H1 (cell line): Measurements from ENCODE around the gene TTC28. TPM values are rescaled to one million over a fixed set of nuclear protein-coding genes. Genes with fewer than 3 reads are reported as not detected.

Experiments
- CTCF ChIA-PET: fragments of 300-600 bp; sonication (Branson Sonifier 250); formaldehyde crosslinking; loops from one replicate; lab custom pipeline; 2021; ENCODE audit not compliant: partially characterized antibody; lab: Charles Lee
- POLR2A ChIA-PET: fragments of 300-600 bp; sonication (Branson Sonifier 250); formaldehyde crosslinking; loops from one replicate; lab custom pipeline; 2021; ENCODE audit warnings: inconsistent platforms; ENCODE audit not compliant: partially characterized antibody; lab: Charles Lee
- DNase-seq, 2 experiments: peaks; one replicate each; pipeline versions ENCODE4 v3.0.0 to v3.0.0-alpha.2; 2010 to 2022; ENCODE audit warnings: low spot score in 2 of 2, low read depth in 1 of 2, mixed read lengths in 1 of 2
- FAIRE-seq: peaks from 2 replicates; lab custom pipeline; 2011; peaks lifted over from hg19 to GRCh38; lab: Jason Lieb, UNC
- H2AFZ ChIP-seq: 2 replicates; pipeline ENCODE4 v1.8.1; 2012; ENCODE audit warnings: low read length, inconsistent platforms
- H2AK5ac ChIP-seq: 2 replicates; pipeline ENCODE4 v1.6.1; 2013; ENCODE audit warnings: low read depth, low read length
- H2BK120ac ChIP-seq: replicated peaks from 2 replicates; pipeline ENCODE3; 2013; ENCODE audit warnings: low read depth, low read length, inconsistent platforms
- H2BK12ac ChIP-seq: 2 replicates; pipeline ENCODE4 v1.6.1; 2013; ENCODE audit warnings: low read depth, low read length
- H2BK15ac ChIP-seq: 2 replicates; pipeline ENCODE4 v1.6.1; 2013; ENCODE audit warnings: low read length
- H2BK20ac ChIP-seq: 2 replicates; pipeline ENCODE4 v1.6.1; 2013; ENCODE audit warnings: low read length
- H2BK5ac ChIP-seq: 2 replicates; pipeline ENCODE4 v1.6.1; 2013; ENCODE audit warnings: low read depth, low read length
- H3K14ac ChIP-seq: 2 replicates; pipeline ENCODE4 v1.6.1; 2013; ENCODE audit warnings: inconsistent platforms; ENCODE audit not compliant: insufficient read length
- H3K18ac ChIP-seq: 2 replicates; pipeline ENCODE4 v1.6.1; 2013; ENCODE audit warnings: low read length; ENCODE audit errors: extremely low read depth
- H3K23ac ChIP-seq: 2 replicates; pipeline ENCODE4 v1.6.1; 2013; ENCODE audit warnings: inconsistent platforms; ENCODE audit not compliant: insufficient read length
- H3K23me2 ChIP-seq: 2 replicates; pipeline ENCODE4 v1.6.1; 2013; ENCODE audit warnings: low read depth, low read length
- H3K27ac ChIP-seq: 2 replicates; pipeline ENCODE4 v1.6.1; 2011; ENCODE audit warnings: low read depth, low read length, inconsistent platforms
- H3K27me3 ChIP-seq, 4 experiments: replicated peaks in 1 of 4; 1 replicate in 1 of 4; 2 replicates in 3 of 4; pipeline versions ENCODE4 v1.6.1 to v1.8.1; 2011 to 2013; ENCODE audit warnings: low read length in 3 of 4, mild to moderate bottlenecking in 3 of 4, inconsistent platforms in 2 of 4, mixed read lengths in 2 of 4, moderate library complexity in 1 of 4; ENCODE audit not compliant: control insufficient read depth in 3 of 4, insufficient read depth in 3 of 4; ENCODE audit errors: extremely low read depth in 1 of 4
- H3K36me3 ChIP-seq, 4 experiments: 2 replicates each; pipeline versions ENCODE4 v1.6.1 to v1.8.1; 2011 to 2013; ENCODE audit warnings: mild to moderate bottlenecking in 4 of 4, low read length in 3 of 4, moderate library complexity in 2 of 4, control low read depth in 1 of 4, inconsistent platforms in 1 of 4; ENCODE audit not compliant: insufficient read depth in 4 of 4, control insufficient read depth in 2 of 4
- H3K4ac ChIP-seq: replicated peaks from 2 replicates; pipeline ENCODE3; 2013; ENCODE audit warnings: low read length, low read depth, mixed read lengths, inconsistent platforms; ENCODE audit not compliant: insufficient read length
- H3K4me1 ChIP-seq, 4 experiments: replicated peaks in 1 of 4; 1 replicate in 1 of 4; 2 replicates in 3 of 4; pipeline versions ENCODE4 v1.6.1 to v1.8.1; 2011 to 2013; ENCODE audit warnings: low read length in 3 of 4, inconsistent platforms in 2 of 4, mixed read lengths in 1 of 4; ENCODE audit not compliant: insufficient read depth in 4 of 4, control insufficient read depth in 3 of 4
- H3K4me2 ChIP-seq, 2 experiments: 2 replicates each; pipeline versions ENCODE4 v1.6.1 to v1.8.1; 2011 to 2013; ENCODE audit warnings: low read depth in 2 of 2, low read length in 2 of 2, control low read depth in 1 of 2, inconsistent platforms in 1 of 2, mild to moderate bottlenecking in 1 of 2; ENCODE audit not compliant: insufficient read depth in 1 of 2
- H3K4me3 ChIP-seq, 4 experiments: fragments of 200-600, 300-600 bp in 1 of 4; sonication (generic), shearing (Covaris generic), sonication (Bioruptor Twin) in 1 of 4; 2 replicates each; pipeline versions ENCODE4 v1.5.1 to v1.8.1; 2011 to 2016; ENCODE audit warnings: low read length in 4 of 4, low read depth in 3 of 4, control low read depth in 2 of 4, inconsistent platforms in 2 of 4, mild to moderate bottlenecking in 2 of 4, mixed read lengths in 1 of 4, moderate library complexity in 1 of 4; ENCODE audit not compliant: insufficient read depth in 2 of 4; ENCODE audit errors: extremely low read depth in 1 of 4
- H3K56ac ChIP-seq: replicated peaks from 2 replicates; pipeline ENCODE3; 2013; ENCODE audit warnings: low read depth, mild to moderate bottlenecking, mixed read lengths, low read length, inconsistent platforms; ENCODE audit not compliant: insufficient read length
- H3K79me1 ChIP-seq: 2 replicates; pipeline ENCODE4 v1.6.1; 2013; ENCODE audit warnings: low read depth, low read length, control low read depth
- H3K79me2 ChIP-seq, 2 experiments: 2 replicates each; pipeline versions ENCODE4 v1.6.1 to v1.8.1; 2012 to 2013; ENCODE audit warnings: low read length in 2 of 2, mild to moderate bottlenecking in 2 of 2, inconsistent platforms in 1 of 2; ENCODE audit not compliant: insufficient read depth in 2 of 2, control insufficient read depth in 1 of 2
- H3K9ac ChIP-seq, 4 experiments: replicated peaks in 1 of 4; 1 replicate in 1 of 4; 2 replicates in 3 of 4; pipeline versions ENCODE4 v1.6.1 to v1.8.1; 2011 to 2013; ENCODE audit warnings: low read depth in 3 of 4, low read length in 3 of 4, control low read depth in 2 of 4, mild to moderate bottlenecking in 2 of 4, moderate library complexity in 2 of 4, inconsistent platforms in 1 of 4; ENCODE audit errors: extremely low read depth in 1 of 4
- H3K9me3 ChIP-seq, 2 experiments: 2 replicates each; pipeline versions ENCODE4 v1.6.1 to v1.8.1; 2012 to 2013; ENCODE audit warnings: mild to moderate bottlenecking in 2 of 2, moderate library complexity in 2 of 2, control low read depth in 1 of 2, inconsistent platforms in 1 of 2, low read depth in 1 of 2, low read length in 1 of 2, mixed read lengths in 1 of 2; ENCODE audit not compliant: insufficient read depth in 2 of 2
- H4K20me1 ChIP-seq, 2 experiments: replicated peaks in 1 of 2; 2 replicates each; pipeline versions ENCODE3 to v1.8.1; 2011 to 2013; ENCODE audit warnings: inconsistent platforms in 2 of 2, low read length in 2 of 2, mild to moderate bottlenecking in 1 of 2; ENCODE audit not compliant: insufficient read depth in 2 of 2, control insufficient read depth in 1 of 2
- H4K5ac ChIP-seq: 2 replicates; pipeline ENCODE4 v1.6.1; 2013; ENCODE audit warnings: low read length, low read depth, mixed read lengths, inconsistent platforms; ENCODE audit not compliant: insufficient read length
- H4K8ac ChIP-seq: 2 replicates; pipeline ENCODE4 v1.8.0; 2013; ENCODE audit warnings: mild to moderate bottlenecking, moderate library complexity, low read length, inconsistent platforms; ENCODE audit not compliant: insufficient read depth; ENCODE audit errors: extremely low read depth
- H4K91ac ChIP-seq: replicated peaks from 2 replicates; pipeline ENCODE3; 2013; ENCODE audit warnings: low read length, mixed read lengths, inconsistent platforms; ENCODE audit not compliant: insufficient read length
- HDAC6 ChIP-seq: IDR thresholded peaks from one replicate; pipeline ENCODE4 v1.7.1; 2012; ENCODE audit warnings: low read depth, mild to moderate bottlenecking, inconsistent platforms, low read length, moderate library complexity
- KDM5A ChIP-seq: fragments of 200-600 bp; IDR thresholded peaks from 2 replicates; pipeline ENCODE4 v1.7.1; 2012; ENCODE audit warnings: mild to moderate bottlenecking, low read length, inconsistent platforms, mixed read lengths
- NANOG ChIP-seq: IDR thresholded peaks from 2 replicates; pipeline ENCODE4 v1.6.1; 2011; ENCODE audit warnings: low read length, low read depth, mild to moderate bottlenecking, inconsistent platforms; ENCODE audit not compliant: insufficient read depth, poor library complexity, severe bottlenecking
- PHF8 ChIP-seq: fragments of 200-600 bp; sonication (generic); conservative IDR thresholded peaks from 2 replicates; pipeline ENCODE4 v1.7.1; 2012; ENCODE audit warnings: low read depth, mild to moderate bottlenecking, inconsistent platforms, low read length, moderate library complexity
- RBBP5 ChIP-seq: IDR thresholded peaks from 2 replicates; pipeline ENCODE4 v1.7.1; 2012; ENCODE audit warnings: low read depth, mild to moderate bottlenecking, inconsistent platforms, low read length, moderate library complexity, borderline replicate concordance
- SP1 ChIP-seq: IDR thresholded peaks from 2 replicates; pipeline ENCODE4 v1.6.1; 2011; ENCODE audit warnings: low read depth, low read length
- SP2 ChIP-seq: IDR thresholded peaks from 2 replicates; pipeline ENCODE4 v1.6.1; 2012; ENCODE audit warnings: mild to moderate bottlenecking, low read length, inconsistent platforms
- TAF7 ChIP-seq: optimal IDR thresholded peaks from 2 replicates; pipeline ENCODE3; 2011; ENCODE audit warnings: low read depth, mild to moderate bottlenecking, inconsistent platforms, low read length, moderate library complexity, borderline replicate concordance
- ZNF274 ChIP-seq: IDR thresholded peaks from 2 replicates; pipeline ENCODE4 v1.7.0; 2012; ENCODE audit warnings: low read length, borderline replicate concordance; ENCODE audit errors: extremely low read depth
- WGBS, 2 experiments: shearing (Covaris generic) in 1 of 2; methylation state at CpG; one replicate each; pipeline versions ENCODE4 v1.1.6 to v1.1.7; 2013 to 2015; ENCODE audit warnings: low lambda C conversion rate in 2 of 2, mixed read lengths in 2 of 2, inconsistent platforms in 1 of 2, low coverage in 1 of 2, missing lambda C conversion rate in 1 of 2; ENCODE audit not compliant: insufficient replicate concordance in 2 of 2, insufficient coverage in 1 of 2, insufficient read length in 1 of 2; ENCODE audit errors: extremely low coverage in 1 of 2, missing lambda C conversion rate in 1 of 2; 5-methylcytosine and 5-hydroxymethylcytosine counted together
- polyA plus RNA-seq, 7 experiments: library from polyadenylated mRNA; depleted of rRNA in 3 of 7; stranded (reverse) in 5 of 7; unstranded in 2 of 7; fragments of >200 nt in 5 of 7; fragments of 200-250 nt in 2 of 7; gene quantifications; 1 replicate in 5 of 7; 2 replicates in 1 of 7; 4 replicates in 1 of 7; pipeline versions ENCODE4 v1.2.1 to v1.2.3, GENCODE V29; 2011 to 2013; ENCODE audit warnings: missing spikeins in 2 of 7, mixed read lengths in 2 of 7
- total RNA-seq: library from RNA; stranded (reverse); fragmentation: NEBNext Ultra II Directional; extraction: Animal tissue kit (Norgen Biotek cat#: 25700); gene quantifications from 2 replicates; pipeline ENCODE4 v1.2.1, GENCODE V29; 2021
- TF ChIP-seq, protein P1 (sequence below): IDR thresholded peaks from 2 replicates; pipeline ENCODE4 v1.6.1; 2012; ENCODE audit warnings: inconsistent platforms

TTC28 gene
- total and polyA plus RNA-seq, 2 of the 8 experiments (the other 6 are each of a cell fraction or from before 2014, with no cell fraction given): 2.6 to 12.6 TPM

DNA sequence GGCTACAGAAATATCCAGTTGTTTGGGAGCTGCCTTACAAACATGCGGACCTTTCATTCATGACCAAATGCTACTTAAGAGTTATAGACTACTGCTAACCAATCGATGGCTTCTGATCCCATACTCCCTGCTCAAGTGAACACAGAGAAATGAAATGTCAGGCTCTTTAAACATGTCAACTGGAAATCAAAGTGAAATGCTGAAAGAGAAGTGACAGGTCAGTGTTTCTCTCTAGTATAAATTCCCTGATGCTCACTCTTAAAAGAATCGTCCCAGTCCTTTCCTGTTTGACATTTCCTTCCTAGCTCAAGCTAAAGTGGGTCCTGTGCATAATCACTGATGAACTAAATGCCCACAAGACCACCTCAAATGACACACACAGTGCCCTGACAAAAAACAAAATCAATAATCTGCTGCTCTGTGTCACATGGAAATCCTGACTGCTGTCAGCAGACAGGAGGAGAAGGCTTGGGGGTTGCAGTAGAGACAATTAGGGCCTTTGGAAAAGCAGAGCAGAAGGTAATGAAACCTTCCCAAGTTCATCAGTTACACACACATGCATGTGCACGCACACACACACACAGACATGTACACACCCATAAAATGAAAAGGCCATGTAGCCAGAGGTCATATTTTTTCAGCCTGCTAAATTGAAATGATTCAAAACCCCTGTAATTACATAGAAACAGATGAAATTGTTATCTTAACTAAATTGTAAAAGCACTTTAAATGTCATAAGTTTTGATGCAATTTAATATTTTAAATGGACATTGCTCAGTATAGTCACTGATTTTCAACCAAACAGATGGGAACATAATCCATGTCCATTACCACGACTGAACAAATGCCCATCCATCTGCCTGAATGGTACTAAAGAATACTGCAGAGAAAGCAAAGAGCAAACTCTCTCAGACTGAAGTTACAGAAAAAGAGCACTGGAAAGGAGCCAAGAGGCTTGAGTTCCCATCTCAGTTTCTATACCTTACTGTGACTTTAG is 330.7 kb downstream of the TTC28 start:
- Histone ChIP-seq H3K27me3 (no peaks in the 10 kb centered on the region), H3K4ac (no peak overlapping the region), H3K27ac (no peak overlapping the region), H3K4me1 (no peaks in the 10 kb centered on the region), H3K14ac (no peak overlapping the region), H3K23me2 (no peaks in the 10 kb centered on the region), H2BK5ac (no peak overlapping the region), H2BK120ac (no peak overlapping the region), H4K5ac (no peak overlapping the region), H2BK12ac (no peak overlapping the region), H3K4me3 (no peak overlapping the region), H3K36me3 (no peaks in the 10 kb centered on the region), H2BK15ac (no peak overlapping the region), H2AFZ (no peak overlapping the region), H4K8ac (no peak overlapping the region), H3K56ac (no peak overlapping the region), H3K18ac (no peak overlapping the region), H2AK5ac (no peak overlapping the region), H4K20me1 (no peaks in the 10 kb centered on the region), H3K9ac (no peak overlapping the region; a peak in 1 of 7 replicates), H3K23ac (no peak overlapping the region), H3K79me2 (no peaks in the 10 kb centered on the region), H3K9me3 (no peaks in the 10 kb centered on the region), H3K79me1 (peaks cover 3% of the 10 kb centered on the region; the same call in 1 of the 2 replicates), H4K91ac (no peak overlapping the region), H3K4me2 (no peak overlapping the region), H2BK20ac (no peak overlapping the region)
- 73% methylated on average over 5 of the region's 5 CpGs; no CpG with 5 or more reads in 1 of the 2 experiments for WGBS, 2 experiments
- no peak for DNase-seq
- POLR2A ChIA-PET: no interaction called here
- FAIRE-seq: no peak
- CTCF ChIA-PET: interaction anchor here (0.5 kb wide), 1 partner anchor 32 kb away, joined by 3 read pairs; no protein-coding TSS in a partner anchor
- TF ChIP-seq SP2 (no peak), PHF8 (no peak), RBBP5 (no peak), KDM5A (no peak), HDAC6 (no peak), TAF7 (no peak), SP1 (no peak), ZNF274 (no peak), NANOG (no peak)
- TF ChIP-seq, protein P1, sequence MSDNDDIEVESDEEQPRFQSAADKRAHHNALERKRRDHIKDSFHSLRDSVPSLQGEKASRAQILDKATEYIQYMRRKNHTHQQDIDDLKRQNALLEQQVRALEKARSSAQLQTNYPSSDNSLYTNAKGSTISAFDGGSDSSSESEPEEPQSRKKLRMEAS: no peak
